ENCODE data around the gene GARIN5A.

GARIN5A gene

DNA sequence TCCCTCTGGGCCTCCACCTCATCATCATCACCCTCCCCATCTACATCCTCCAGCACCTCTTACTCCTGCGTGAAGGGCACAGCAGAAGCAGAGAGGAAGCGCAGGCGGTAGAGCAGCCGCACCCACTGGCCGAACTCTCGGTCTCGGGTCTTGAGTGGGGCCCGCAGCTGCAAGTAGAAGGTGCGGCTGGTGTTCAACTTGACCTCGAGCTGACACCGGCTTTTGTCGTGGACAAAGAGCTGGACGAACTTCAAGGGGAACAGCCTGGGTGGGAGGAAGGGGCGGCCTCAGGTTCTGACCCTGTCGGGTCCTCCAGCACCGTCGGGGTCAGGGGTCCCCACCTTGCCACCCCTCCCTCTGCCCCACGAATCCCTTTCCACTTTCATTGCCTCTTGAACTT lies 9.1 kb downstream of the GARIN5A start:
- TF ChIP-seq, protein P1, sequence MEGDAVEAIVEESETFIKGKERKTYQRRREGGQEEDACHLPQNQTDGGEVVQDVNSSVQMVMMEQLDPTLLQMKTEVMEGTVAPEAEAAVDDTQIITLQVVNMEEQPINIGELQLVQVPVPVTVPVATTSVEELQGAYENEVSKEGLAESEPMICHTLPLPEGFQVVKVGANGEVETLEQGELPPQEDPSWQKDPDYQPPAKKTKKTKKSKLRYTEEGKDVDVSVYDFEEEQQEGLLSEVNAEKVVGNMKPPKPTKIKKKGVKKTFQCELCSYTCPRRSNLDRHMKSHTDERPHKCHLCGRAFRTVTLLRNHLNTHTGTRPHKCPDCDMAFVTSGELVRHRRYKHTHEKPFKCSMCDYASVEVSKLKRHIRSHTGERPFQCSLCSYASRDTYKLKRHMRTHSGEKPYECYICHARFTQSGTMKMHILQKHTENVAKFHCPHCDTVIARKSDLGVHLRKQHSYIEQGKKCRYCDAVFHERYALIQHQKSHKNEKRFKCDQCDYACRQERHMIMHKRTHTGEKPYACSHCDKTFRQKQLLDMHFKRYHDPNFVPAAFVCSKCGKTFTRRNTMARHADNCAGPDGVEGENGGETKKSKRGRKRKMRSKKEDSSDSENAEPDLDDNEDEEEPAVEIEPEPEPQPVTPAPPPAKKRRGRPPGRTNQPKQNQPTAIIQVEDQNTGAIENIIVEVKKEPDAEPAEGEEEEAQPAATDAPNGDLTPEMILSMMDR (IDR thresholded peaks at IDR 0.05; ENCODE audit: extremely low read depth, missing control alignments), result no peak
- no peak for DNase-seq (ENCODE audit: low spot score)

DNA sequence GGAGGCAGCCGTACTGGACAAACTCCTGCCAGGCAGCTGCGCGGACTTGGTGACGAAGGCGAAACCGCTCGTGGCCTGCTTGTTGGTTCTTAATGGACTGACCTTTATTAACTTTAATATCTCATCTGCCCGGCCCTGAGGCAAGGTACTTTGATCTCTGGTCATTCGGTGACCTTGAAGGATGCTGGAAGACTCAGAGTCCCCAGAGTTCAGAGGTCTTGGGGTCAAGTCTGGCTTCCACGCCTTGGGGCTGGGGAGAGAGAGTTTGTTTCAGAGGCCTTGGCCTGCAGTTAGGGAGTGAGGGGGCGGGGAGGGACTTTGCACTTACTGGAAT lies 10.0 kb downstream of the GARIN5A start:
- DNase-seq (ENCODE audit: low spot score), result no peak
- TF ChIP-seq, protein P1 (IDR thresholded peaks at IDR 0.05; ENCODE audit: extremely low read depth, missing control alignments), result no peak

DNA sequence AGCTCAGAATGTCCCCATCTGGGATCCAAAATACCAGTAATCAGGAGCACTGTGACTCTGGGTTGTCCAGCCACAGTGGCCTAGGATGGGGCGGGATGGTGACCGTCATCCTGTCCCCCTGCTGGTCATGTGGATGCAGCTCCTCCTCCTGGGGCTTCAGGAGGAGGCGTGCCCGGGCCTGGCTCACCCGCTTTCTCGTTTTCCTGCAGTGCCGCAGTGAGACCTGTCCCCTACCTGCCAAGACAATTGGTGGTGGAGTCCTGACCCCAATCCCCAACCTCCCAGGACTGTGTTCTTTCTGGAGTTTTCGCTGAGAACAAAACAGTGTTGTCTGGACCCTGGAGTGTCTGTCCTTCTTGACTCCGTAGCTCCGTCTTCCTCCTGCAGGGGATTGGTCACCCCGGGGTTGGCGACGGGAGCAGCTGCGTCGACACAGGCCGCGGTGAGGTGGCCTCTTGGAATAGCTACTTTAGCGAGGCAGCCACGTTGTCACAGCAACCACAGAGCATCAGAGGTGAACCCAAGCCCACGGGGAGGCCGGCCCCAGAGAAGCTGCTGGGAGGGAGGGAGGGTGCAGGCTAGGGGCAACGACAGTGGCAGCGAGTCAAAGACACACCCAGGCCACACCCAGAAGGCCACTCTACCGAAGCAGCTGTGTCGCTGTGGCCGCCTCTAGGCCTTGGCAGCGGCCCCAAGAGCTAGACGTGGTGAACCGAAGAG lies 10.5 kb downstream of the GARIN5A start:
- TF ChIP-seq, protein P1 (IDR thresholded peaks at IDR 0.05; ENCODE audit: extremely low read depth, missing control alignments), result peak; percentile 8
- no peak for DNase-seq (ENCODE audit: low spot score)

DNA sequence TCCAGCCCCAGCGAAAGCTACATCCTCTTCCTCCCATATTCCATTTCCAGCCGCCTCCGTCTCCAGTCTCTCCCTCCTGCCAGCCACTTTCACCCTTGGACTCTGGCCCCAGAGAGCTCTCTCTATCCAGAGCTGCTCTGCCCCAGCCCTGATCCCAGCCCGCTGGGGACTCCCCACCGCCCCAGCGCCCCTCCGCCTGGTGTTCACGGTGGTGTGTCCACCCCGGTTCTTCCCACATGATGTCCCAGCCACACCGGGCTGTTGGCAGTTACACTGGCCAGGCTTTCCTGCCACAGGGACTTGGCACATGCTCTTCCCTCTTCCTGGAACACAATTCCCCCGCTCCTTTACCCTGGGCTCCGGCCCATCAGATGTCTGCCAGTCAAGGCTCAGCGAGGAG lies 11.6 kb downstream of the GARIN5A start:
- DNase-seq (ENCODE audit: low spot score), result no peak
- TF ChIP-seq, protein P1 (IDR thresholded peaks at IDR 0.05; ENCODE audit: extremely low read depth, missing control alignments), result no peak

DNA sequence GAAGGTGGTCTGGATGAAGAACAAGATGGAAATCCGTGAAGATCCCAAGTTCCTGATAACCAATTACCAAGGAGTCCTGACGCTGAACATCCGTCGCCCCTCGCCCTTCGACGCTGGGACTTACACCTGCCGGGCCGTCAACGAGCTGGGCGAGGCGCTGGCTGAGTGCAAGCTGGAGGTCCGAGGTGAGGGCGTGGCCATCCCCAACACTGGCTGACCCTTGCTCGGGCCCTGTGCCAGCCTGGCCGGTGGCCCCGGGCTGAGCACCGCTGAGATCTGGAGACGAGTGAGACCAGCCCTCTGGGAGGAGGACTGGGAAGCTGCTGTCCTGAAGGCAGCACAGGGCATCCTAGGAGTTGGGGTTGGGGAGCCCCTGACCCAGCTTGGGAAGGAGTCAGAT lies 12.3 kb downstream of the GARIN5A start:
- TF ChIP-seq, protein P1 (IDR thresholded peaks at IDR 0.05; ENCODE audit: extremely low read depth, missing control alignments), result no peak

DNA sequence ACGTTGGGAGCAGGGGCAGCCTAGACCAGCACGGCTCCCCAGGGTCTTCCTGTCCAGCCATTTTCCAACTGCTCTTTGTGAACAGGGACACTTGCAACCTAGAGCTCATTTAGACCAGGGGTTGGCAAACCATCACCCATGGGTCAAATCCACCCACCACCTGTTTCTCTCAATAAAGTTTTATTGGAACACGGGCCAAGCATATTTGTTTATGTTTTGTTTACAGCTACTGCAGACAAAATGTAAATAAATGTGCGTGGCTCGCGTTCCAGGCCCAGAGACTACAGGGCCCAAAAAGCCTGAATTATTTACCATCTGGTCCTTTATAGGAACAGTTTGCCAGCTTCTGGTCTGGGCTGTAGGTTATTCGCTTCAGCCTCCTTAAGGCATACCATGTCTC lies 13.7 kb downstream of the GARIN5A start:
- TF ChIP-seq, protein P1 (IDR thresholded peaks at IDR 0.05; ENCODE audit: extremely low read depth, missing control alignments), result no peak
- DNase-seq (ENCODE audit: low spot score), result no peak

More for the DNA sequence above, 12.3 kb downstream of the GARIN5A start:
- no peak for DNase-seq (ENCODE audit: low spot score)

DNA sequence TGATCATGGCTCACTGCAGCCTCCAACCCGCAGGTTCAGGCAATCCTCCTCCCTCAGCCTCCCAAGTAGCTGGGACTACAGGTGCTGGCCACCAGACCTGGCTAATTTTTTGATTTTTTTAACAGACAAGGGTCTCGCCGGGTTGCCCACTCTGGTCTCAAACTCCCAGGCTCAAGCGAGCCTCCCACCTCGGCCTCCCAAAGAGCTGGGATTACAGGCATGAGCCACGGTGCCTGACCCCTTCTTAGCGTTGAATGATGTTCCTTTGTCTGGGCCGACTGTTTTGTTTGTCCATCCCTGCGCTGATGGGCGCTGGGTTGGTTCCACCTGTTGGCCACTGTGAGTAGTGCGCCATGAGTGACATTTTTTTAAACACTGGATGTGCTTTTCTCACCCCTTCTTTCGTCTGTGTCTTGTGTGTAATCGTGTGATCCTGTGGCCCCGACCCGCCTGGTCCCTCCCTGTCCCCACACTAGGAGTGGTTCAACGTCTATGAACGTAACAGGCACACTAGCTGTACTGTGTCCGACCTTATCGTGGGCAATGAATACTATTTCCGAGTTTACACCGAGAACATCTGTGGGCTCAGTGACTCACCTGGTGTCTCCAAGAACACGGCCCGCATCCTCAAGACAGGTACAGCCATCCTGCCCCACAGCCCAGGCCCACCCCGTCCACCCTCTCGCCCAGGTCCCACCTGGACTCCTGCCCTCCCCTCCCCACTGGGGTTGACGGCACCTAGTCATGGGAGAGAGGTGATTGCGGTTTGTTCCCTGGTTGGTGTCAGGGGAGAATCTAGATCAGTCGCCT lies 15.4 kb downstream of the GARIN5A start:
- peak; percentile 93 for DNase-seq (ENCODE audit: low spot score)
- TF ChIP-seq, protein P1 (IDR thresholded peaks at IDR 0.05; ENCODE audit: extremely low read depth, missing control alignments), result peak; percentile 73

Data from GM20000 (cell line).